GM19193 (cell line): ENCODE results near the gene LGALS12.

ENCODE experiments used
- POLR2A ChIP-seq: IDR thresholded peaks from 4 replicates; pipeline ENCODE4 v1.6.1; 2011; ENCODE audit not compliant: insufficient read depth, insufficient read length; ENCODE audit errors: extremely low read depth

The LGALS12 gene

GRCh38 chr11:63518548-63518947, 12.7 kb downstream of the LGALS12 start:
- no peak for TF ChIP-seq POLR2A

- no peak for TF ChIP-seq POLR2A
Observed at GRCh38 chr11:63520606-63521170, 14.8 kb downstream of the LGALS12 start.

- TF ChIP-seq POLR2A: no peak
Observed at GRCh38 chr11:63521896-63522295, 16.0 kb downstream of the LGALS12 start.

- TF ChIP-seq POLR2A: no peak
Observed at GRCh38 chr11:63523151-63523550, 17.3 kb downstream of the LGALS12 start.

GRCh38 chr11:63527667-63528066, 21.8 kb downstream of the LGALS12 start:
- TF ChIP-seq POLR2A: no peak

- no peak for TF ChIP-seq POLR2A
Observed at GRCh38 chr11:63530021-63530420, 24.1 kb downstream of the LGALS12 start.

- TF ChIP-seq POLR2A: no peak
Observed at GRCh38 chr11:63532117-63532516, 26.2 kb downstream of the LGALS12 start.

- no peak for TF ChIP-seq POLR2A
Observed at GRCh38 chr11:63532799-63533475, 27.1 kb downstream of the LGALS12 start.

GRCh38 chr11:63534076-63534475, 28.2 kb downstream of the LGALS12 start:
- no peak for TF ChIP-seq POLR2A

- no peak for TF ChIP-seq POLR2A
Observed at GRCh38 chr11:63534895-63535461, 29.1 kb downstream of the LGALS12 start.

- TF ChIP-seq POLR2A: no peak
Observed at GRCh38 chr11:63535734-63536133, 29.9 kb downstream of the LGALS12 start.

- no peak for TF ChIP-seq POLR2A
Observed at GRCh38 chr11:63536669-63537292, 30.9 kb downstream of the LGALS12 start, which contains the start of gene PLAAT4. PLAAT4 (plus strand) TSS chr11:63536808; CDS start chr11:63536869, 61 bp downstream.

GRCh38 chr11:63537293-63538101, 31.6 kb downstream of the LGALS12 start:
- TF ChIP-seq POLR2A: no peak

- TF ChIP-seq POLR2A: no peak
Observed at GRCh38 chr11:63543711-63544110, 37.8 kb downstream of the LGALS12 start.

- no peak for TF ChIP-seq POLR2A
Observed at GRCh38 chr11:63547061-63547460, 41.2 kb downstream of the LGALS12 start.

- TF ChIP-seq POLR2A: no peak
Observed at GRCh38 chr11:63548178-63548577, 42.3 kb downstream of the LGALS12 start.

- TF ChIP-seq POLR2A: no peak
Observed at GRCh38 chr11:63549411-63549810, 43.5 kb downstream of the LGALS12 start.
